NCI-H446 (cell line): ENCODE results near the gene GFRA1.

Experiments
- DNase-seq, 2 experiments: peaks; one replicate each; lab custom pipeline; 2025; lab: John Stamatoyannopoulos, UW

Gene GFRA1

DNA sequence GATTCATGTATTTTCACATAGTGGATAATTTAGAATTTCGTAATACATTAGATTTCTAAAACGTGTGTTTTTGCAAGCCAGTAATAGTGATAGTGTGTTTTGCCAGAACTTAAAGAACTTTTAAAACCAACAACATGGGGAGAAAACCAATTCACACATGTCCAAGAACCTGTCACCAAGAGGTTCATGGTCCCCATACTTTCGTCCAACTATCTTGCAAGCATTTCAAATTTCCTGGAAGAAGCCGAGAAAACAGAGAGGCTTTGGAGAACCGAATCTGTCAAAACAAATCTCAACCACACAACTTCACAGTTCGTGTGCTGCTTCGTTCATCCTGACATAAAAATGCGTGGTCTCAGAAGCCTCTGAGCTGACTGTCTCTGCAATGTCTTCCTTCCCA is 31.9 kb downstream of the GFRA1 start:
- DNase-seq: no peak

DNA sequence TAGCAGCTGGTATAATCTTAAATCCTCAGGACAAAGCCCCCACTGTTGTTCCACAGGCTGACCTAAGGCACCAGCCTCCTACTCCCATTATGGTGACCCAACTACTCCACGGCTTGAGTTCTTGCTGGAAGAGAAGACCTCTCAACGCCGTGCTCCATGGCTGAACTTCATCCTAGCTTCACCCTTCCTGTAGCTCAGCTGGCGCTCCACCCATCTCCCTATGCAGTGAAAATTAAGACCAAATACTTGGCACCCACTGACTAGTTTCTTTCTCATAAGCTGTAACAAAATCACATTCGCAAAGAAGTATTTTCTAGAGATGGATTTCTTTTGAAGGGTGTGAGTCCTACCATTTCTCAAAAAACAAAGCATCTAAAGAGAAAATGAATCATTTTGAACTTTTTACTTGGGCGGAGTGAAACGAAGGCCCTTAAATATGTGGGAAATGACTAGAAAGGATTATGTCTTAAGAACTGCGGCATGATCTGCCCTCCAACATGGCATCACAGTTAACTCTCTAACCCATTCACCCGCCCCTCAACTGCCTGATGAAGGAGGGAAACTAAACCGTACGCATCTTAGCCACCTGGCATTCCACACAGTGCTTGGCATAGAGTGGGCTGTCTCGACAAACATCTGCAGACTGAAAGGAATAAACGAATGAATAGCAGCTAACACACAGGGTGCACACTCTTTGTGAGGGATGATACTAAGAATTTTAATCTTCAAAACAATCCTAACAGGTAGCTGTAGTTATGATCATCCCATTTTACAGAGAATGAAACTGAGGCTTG is 32.7 kb downstream of the GFRA1 start:
- no peak for DNase-seq

DNA sequence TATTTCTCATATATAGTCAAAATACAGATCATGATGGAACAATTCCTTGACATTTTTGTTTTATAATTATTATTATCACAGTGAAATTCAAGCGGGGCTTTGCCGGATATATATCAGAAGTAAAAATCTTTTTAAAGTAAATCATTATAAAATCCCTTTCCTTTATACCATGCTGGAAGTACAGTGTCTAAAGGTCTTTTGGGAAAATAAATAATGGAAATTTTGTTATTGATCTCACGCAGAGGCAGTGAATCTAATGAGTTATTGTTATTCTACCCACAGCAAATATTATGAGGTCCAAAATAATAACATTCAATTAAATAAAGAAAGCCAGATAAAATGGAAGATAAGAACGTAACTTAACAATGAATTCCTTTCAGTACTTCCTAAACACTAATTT is 33.8 kb downstream of the GFRA1 start:
- DNase-seq: no peak

DNA sequence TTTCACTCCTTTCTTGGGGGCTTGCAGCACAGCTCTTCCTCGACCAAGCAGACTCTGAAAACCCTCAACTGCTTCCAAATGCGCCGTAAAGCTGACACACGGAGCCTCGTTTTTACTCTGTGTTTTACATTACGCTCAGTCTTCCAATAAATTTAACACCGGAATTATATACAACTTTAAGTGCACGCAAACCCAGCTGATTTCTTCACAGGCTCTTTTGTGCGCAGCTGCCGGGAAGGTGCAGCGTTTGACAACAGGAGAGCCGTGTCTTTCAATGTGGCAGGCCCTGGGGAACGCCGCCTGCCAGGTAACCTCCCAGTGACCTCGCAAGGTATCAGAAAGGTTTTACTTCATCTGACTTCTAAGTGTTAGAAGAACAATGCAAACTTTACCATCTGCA is 35.0 kb downstream of the GFRA1 start:
- DNase-seq: no peak

DNA sequence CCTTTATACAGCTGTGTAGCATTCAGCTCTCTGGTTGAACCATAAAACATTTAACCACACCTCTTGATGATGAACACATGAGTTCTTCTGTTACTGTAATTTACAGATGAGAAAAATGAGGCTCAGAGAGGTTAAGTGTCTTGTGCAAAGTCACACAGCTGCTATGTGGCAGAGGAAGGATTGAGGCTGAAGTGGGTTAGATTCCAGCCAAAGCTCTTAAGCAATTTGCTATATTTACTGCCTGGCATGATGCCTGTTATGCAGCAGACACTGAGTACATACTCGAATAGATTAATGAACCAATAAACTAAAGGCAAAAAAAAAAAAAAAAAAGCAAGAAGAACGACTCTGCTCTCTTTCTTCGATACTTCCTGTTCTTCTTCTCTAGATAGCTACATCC is 35.7 kb downstream of the GFRA1 start:
- DNase-seq: no peak

DNA sequence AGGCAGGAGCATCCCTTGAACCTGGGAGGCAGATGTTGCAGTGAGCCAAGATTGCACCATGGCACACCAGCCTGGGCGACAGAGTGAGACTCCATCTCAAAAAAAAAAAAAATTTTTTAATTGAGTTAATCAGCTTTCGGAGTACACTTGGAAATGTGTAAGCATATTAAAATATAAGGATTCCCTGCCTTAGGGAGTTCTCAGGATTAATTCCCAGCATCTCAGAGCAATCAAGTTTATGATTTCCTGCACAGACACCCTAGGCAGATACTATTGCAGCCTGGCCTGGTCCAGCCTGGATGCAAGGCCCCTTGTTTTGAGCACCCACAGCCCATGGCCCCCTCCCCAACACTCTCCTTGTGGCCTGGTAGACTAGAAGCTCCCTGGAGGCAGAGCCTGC is 39.8 kb downstream of the GFRA1 start:
- no peak for DNase-seq

DNA sequence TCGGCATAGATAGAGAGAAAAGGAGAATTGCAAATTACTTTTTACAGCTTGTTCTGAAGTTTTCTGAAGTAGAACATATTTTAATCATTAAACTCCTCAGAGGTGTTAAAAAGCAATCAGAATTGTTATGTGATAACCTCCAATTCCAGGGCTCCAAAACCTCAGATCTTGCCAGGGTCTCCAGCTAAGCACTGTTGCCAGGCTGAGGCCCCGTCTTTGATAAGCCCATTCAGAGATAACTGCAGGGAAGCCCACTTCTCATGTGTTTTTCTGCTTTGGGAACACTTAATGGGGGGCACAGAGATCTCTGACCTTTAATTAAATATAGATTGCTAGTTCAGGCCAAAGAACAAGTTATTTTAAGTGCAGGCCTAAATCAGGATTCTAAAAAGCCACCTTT is 40.4 kb downstream of the GFRA1 start:
- DNase-seq: no peak

DNA sequence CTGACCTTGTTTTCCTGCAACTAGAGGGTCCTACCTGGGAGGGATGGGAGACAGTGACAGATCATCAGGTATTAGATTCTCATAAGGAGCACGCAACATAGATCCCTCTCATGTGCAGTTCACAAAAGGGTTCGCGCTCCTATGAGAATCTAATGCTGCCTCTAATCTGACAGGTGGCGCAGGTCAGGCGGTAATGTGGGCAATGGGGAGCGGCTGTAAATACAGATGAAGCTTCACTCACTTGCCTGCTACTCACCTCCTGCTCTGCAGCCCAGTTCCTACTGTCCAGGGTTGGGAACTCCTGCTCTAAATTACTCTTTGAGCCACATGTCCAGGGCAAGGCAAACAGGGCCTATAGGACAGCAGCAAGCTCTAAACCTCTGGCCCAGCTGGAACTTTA is 46.2 kb downstream of the GFRA1 start:
- DNase-seq: no peak

DNA sequence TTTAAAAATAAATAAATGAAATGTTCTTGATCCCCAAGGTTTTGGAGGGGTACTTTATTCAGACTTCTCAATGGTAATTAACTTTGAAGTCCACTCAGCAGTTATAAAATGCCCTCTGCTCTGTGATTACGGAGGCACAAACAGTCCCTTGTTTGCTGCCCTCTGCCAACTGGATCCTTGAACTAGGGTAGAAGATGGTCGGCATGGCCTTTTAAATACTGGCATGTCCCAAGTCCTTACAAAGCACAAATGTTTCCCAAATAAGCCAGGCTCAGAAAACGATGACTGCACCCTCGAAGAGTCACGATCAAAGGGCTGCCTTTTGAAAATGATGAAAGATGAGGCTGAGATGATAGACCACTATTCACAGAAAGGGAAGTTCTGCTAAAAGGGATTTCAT is 47.0 kb downstream of the GFRA1 start:
- no peak for DNase-seq

DNA sequence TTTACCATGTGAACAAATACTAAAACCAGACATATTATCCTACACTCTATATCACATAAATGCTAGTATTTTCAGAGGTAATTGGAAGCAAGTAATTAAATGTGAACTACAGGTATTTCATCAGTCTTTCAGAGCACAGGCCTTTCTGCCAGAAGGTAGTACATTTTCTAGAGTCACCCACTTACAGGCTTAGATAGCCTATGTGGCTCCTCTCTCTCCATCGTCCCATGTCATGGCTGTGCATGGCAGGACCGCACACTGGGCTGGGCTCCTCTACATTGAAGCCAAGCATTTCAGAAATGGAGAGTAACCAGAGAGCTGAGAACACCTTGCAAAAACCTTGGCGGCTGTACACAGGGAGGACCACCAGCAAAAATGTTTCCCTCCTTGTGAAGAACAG is 49.7 kb downstream of the GFRA1 start:
- no peak for DNase-seq

DNA sequence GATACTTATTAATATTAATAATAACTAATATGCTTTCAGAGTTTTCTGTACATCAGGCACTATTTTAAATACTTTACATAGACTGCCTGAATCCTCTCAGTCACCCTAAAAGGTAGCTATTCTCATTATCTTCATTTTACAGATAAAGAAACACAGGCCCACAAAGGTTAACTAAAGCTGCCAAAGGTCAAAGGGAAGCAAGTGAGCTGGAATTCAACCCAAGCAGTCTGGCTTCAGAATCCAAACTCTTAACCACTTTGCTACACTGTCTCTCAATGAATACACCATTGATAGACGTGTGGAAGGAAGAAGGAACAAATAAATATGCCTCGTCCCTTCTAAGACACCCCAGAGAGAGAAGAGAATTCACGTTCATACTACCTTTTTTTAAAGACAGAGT is 52.0 kb downstream of the GFRA1 start:
- DNase-seq: no peak

DNA sequence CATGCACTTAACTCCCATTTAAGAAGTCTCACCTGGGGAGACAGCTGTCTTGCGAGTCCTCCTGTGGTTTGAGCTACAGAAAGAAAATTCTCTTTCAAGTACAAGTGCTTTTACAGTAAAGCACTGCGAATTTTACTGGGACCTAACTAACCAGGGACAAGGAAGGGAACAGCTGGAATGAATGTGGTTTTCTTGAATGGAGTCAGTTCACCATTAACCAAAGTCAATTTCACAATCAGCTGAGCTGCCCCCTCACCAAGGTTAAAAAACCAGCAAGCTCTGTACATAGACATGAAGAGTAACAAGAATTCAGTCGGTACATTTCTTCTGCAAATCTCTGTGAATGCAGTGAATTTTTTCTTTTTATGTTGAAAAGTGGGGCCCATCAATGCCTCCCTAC is 56.3 kb downstream of the GFRA1 start:
- DNase-seq: no peak

DNA sequence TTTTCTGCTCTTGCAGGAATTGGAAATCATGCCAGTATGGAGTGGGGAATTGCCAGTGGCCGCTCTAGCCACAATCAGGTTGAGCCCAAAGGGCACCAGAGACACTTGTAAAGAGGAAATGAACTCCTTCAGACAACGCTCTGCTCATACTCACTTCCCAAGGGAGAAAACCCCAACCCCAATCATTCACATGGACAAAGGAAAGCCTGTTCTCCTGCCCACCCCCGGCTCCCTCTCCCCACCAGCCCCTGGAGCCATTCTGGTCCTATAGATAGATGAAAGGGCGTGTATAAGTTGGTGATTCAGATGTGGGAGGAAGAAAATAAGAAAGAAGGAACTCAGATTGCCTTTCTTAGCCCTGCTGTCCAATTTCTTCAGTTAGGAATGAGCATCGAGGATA is 57.4 kb downstream of the GFRA1 start:
- no peak for DNase-seq

DNA sequence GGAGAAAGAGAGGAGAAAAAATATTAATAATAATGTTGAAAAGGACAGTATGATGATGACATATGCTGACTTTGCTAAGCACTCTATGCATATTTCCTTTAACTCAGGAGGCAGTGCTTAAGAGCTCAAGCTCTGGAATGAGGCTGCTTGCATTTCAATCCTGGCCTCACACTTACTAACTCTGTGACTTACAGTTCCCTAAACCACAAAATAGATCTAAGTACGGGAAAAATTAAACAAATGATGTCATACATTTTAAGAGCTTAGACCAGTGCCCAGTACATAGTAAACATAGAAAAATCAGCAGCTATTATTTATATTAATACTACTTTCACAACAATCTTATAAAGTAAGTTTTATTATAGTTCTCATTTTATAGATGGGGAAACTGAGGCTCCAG is 61.3 kb downstream of the GFRA1 start:
- no peak for DNase-seq

DNA sequence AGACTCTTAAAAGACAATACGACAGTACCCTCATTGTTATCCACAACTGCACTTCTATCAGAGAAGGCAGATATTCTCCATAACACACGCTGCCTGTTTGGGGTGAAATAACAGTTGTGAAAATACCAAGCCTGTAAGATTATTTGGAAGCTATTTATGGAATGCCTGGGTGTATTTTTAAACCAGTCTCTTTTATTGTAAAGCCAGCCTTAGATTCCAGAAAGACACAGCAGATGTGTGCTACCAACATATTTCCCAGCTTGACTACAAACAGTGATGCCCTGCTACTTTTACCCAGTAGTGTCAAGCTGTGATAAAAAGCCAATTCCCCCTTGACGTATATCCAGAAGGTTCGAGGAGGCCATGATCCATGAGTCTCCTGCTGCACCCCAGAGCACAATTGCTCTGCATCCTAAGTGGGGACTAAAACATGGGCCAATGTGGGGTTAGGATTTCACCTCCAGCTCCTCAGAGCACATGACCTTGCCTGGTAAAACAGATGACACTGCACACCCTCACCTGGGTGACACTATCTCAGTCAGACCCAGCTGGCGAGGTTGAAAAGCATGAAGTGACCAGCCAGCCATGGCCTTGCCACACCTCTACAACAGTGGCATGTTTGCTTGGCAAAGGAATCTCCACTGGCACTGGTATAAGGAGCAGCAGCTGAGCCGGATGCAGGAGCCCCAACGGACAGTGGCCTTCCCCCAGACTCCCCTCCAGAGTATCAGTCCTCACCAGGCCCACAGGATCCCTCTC is 62.2 kb downstream of the GFRA1 start:
- DNase-seq: no peak

DNA sequence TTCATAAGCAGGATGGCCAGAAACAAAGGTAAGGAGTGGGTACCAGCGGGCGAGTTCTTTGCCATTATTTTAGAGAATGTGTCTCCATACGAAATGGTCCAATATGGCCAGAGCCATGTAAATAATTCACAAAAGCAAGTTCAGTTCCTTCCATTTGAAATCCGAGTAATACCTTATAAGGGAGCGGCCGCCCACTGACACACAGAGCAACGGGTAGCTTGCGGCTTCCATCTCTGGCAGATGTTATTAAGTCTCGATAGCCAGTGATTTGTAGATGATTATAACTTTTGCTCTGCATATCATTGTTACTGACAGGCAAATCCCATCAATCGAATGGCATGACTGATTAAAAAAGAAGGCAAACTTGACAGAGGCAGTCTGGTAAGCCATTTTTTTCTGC is 63.2 kb downstream of the GFRA1 start:
- no peak for DNase-seq

DNA sequence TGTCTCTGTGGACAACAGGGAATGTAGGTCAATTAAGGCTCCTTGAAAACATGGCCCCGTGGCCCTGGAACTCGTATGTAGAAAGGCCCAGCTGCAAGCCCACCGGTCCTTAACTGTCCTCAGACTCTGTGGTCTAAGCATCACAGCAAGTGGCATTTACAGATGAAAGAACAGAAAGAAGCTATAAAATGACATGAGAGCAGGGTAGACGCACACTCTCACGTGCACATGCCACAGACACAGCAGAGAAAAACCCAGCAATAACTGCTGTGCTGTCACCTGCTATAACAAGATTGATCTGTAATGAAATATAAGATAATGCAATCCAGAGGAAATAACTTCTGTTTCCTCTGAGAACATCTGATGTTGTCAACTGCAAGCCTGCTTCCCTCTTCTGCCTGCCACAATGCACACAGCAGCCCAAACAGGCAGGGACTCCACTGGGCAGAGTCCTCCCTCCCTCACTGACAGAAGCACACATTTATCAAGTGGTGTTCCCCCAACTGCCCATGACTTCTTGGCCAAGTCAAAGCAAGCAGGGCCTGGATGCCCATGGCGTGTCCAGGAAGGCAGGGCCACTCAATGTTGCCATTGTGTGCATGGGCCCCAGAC is 63.9 kb downstream of the GFRA1 start:
- no peak for DNase-seq

DNA sequence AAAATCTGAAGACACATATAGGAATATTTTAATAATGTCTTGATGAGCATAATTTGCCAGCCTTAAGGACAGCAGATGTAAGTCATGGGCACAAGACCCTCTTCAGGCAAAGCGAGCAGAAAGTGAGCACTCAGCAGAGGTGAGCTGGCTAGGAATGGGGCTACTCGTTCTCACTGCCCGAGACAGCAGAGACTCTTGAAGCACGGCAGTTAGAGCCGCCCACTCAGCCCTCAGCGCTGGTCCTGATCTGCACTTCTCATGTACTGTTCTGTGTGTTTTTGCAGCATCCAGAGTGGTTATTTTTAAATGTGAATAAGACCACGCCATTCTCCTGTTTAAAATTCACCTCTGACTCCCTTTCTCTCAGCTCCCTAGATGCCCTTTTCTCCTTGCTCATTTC is 65.3 kb downstream of the GFRA1 start:
- no peak for DNase-seq

DNA sequence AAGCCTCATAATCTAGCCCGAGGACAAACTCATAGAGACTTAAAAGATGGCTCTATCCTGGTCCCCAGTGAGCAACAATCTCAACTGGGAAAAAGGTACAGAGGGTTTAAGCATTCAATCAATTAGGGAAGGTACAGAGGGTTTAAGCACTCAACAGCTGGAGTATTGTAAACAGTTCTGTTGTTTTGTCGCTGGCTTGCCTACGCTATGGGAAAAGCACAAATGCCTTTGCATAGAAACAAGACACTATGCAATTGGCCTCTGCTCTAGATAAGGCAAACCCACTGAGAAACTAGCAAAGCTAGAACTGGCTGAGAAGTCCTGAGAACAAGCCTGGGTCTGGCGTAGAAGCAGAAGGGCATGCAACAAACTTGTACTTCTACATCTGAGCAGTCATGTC is 69.3 kb downstream of the GFRA1 start:
- no peak for DNase-seq

DNA sequence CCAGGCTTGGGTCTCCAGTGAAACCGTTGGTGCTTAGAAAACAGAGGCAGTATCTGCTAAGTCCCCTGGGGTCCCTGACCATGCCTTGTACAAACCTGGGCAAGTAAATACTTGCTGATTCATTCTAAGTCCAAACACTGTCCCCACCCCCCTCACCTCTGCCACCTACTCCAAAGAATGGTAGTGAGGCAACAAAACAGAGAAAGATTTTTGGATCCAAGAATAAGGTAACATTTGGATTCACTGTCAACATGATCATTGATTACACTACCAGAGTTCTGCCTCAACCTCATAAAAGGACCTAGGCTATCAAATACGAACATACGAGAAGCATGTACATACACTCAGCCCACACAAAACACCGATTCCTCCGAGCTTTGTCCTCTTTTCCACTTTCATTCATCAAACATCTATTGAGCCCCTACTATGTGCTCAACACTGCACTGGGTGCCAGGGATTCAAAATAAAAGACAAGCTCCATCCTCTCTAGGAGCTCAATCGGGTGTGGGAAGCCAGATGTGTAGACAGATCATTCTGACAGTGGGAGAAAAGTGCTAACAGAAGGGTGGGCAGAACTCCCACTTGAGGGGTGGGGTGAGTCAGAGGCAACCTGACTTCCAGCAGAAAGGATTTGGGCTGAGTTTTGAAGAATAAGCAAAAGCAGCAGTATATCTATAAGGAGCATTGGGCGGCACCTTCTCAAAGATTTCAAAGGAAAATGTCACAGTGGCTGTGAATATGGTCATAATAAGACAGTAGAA is 71.2 kb downstream of the GFRA1 start:
- DNase-seq: no peak

DNA sequence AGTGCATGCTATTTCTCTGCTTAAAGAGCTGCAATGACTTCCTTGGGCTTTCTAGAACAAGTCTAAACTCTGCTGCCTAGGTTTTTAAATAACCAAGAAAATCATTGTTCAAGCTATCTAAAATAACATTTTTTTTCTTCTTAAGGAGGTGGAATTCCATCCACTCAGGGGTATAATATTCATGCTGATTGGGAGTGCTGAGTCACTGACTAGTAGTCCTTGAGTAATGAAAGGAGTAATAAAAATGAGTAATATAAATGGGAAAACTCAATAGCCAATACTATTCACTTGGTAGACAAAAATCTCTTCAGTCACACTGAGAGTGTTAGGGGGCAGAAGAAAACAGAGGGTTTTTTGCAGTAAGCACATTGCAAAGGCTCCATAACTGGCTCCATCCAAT is 72.0 kb downstream of the GFRA1 start:
- no peak for DNase-seq

DNA sequence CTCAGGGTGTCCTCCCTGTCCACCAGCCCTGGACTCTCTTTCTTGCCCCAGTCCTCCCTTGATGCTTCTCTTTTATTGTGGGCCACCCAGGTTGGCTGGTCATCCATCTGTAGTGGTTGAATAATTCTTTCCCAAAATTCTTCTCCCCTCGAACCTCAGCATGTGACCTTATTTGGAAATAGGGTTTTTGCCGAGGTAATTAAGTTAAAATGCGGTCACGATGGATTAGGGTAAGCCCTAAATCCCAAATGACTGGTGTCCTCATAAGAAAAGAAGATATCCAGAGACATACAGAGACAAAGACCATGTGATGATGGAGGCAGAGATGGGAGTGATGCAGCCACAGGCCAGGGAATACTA is 74.3 kb downstream of the GFRA1 start:
- DNase-seq: no peak
